Astrocyte of the cerebellum (primary cell): ENCODE results near the gene ST3GAL3.
A peak's percentile ranks its signal among the peaks of the same experiment; 100 is the strongest.

Experiments
- DNase-seq: peaks from one replicate; pipeline ENCODE4 v3.0.0-alpha.2; 2011; ENCODE audit warnings: low read depth
- H3K4me3 ChIP-seq: 2 replicates; pipeline ENCODE4 v1.5.1; 2011; ENCODE audit warnings: mild to moderate bottlenecking, low read depth, low read length, moderate library complexity
- in situ Hi-C: cut with HindIII; loops from 2 replicates; pipeline ENCODE4 v1.10.0; 2017; ENCODE audit warnings: low sequenced_read_pairs
- TF ChIP-seq, protein P1 (sequence below): IDR thresholded peaks from 2 replicates; pipeline ENCODE4 v1.5.1; 2012; ENCODE audit warnings: low read length, low read depth, moderate library complexity, mild to moderate bottlenecking; ENCODE audit errors: missing control alignments

The ST3GAL3 gene

DNA sequence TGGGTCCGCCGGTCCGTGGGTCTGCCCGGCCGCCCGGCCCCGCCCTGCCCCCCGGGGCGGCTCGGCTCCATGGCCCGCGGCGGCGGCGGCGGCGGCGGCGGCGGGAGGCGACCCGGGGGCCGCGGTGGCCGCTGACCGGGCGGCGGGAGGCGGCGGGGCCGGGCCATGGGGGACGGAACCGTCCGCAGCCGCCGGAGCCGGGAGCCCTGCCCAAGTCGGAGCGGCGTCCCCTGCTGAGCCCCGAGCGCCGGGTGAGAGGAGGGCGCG lies 271.9 kb downstream of the ST3GAL3 start:
- peak overlapping the region; percentile 56 for H3K4me3 ChIP-seq
- TF ChIP-seq, protein P1, sequence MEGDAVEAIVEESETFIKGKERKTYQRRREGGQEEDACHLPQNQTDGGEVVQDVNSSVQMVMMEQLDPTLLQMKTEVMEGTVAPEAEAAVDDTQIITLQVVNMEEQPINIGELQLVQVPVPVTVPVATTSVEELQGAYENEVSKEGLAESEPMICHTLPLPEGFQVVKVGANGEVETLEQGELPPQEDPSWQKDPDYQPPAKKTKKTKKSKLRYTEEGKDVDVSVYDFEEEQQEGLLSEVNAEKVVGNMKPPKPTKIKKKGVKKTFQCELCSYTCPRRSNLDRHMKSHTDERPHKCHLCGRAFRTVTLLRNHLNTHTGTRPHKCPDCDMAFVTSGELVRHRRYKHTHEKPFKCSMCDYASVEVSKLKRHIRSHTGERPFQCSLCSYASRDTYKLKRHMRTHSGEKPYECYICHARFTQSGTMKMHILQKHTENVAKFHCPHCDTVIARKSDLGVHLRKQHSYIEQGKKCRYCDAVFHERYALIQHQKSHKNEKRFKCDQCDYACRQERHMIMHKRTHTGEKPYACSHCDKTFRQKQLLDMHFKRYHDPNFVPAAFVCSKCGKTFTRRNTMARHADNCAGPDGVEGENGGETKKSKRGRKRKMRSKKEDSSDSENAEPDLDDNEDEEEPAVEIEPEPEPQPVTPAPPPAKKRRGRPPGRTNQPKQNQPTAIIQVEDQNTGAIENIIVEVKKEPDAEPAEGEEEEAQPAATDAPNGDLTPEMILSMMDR = no peak
- no peak for DNase-seq
- in situ Hi-C loops = loop anchor here (10.0 kb wide), 1 partner anchor 46 kb away; no protein-coding TSS in a partner anchor

DNA sequence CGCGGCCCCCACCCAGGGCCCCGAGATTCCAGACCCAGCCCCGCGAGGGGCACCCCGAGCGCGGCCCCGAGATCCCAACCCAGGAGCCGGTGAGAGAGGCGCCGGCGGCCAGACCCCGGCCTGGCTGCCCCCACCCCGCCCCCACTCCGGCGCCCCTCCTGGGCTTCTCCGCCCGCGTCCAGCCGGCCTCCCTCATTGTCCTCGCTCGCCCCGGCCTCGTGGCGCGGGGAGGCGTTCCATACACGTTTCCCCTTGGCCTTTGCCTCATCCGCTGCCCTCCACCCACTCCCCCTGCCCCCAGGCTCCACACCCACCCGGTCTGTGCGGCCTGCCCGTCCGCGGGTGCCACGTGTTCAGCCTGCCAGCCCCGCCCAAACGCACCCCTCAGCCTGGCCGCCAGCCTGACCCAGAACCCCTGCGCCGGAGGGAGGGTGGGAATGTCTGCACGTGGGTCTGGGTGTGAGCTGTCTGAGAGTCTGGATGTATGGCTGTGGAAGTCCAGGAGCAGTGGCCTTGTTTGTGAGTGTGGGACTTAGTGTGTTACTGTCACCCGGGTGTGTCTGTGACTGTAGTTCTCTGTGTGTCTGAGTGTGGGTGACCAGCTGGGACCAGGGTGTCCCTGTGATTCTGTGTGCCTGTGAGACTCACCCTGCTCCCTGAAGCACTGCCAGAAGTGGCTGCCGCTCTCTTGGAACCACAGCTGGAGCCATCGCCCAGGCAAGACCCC lies 272.4 kb downstream of the ST3GAL3 start:
- in situ Hi-C loops = loop anchor here (10.0 kb wide), 1 partner anchor 45 kb away; no protein-coding TSS in a partner anchor
- H3K4me3 ChIP-seq = peak overlapping the region; percentile 56
- peak; percentile 5 for DNase-seq
- TF ChIP-seq, protein P1 = no peak

DNA sequence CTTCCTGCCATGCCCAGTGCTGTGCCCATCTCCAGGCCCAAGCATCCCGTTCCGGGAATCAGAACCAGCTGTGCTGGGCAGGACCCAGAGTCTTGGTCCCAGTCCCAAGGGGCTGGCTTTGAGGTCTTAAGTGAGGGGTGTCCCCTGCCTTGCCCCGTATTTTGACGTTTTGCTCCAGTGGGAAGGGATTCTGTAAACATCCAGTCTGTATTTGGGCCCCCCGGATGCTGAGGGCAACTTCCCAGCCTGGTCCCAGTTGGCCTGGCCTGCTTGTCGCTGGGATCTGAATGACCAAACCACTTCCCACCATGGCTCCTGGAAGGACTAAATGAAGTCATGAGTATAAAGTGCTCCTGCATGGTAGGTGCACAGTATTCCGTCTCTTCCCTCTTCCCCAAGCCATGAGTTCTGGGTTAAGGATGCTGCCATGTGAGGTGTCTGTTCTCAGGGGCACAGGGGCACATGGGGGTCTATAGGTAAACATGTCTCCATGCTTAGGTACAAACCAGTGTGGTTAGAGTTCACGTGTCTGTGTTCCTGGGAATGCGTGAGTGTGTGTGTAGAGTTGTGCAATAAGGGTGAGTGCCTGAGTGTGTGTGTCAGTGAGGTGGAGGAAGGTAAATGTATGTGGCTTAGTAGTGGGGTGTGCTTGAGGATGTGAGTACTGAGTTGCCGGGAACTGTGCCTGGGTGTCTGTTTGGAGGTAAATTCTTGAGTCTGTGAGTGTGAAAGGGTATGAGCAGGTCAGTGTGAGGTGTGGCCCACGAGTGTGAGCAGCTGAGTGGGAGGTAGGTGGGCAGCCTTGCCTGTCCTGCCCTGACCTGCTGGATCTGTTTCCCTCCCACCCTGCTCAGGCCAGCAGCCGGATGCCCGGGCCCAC lies 273.2 kb downstream of the ST3GAL3 start:
- peak overlapping the region; percentile 56 for H3K4me3 ChIP-seq
- TF ChIP-seq, protein P1 = no peak
- DNase-seq = no peak
- in situ Hi-C loops = no loop called here
